Measurements from ENCODE around the gene CTF1. TPM values are rescaled to one million over a fixed set of nuclear protein-coding genes. Genes with fewer than 3 reads are reported as not detected.
A peak's percentile ranks its signal among the peaks of the same experiment; 100 is the strongest.

The CTF1 gene
- total and polyA plus RNA-seq, 10 of the 15 experiments (the other 5 are each of a cell fraction or from before 2014, with no cell fraction given) = 0.04 to 0.46 (median 0.11) TPM; not detected in 3

GRCh38 chr16:30874821-30875717 is 21.3 kb upstream of the CTF1 start (continued):
- no peak for TF ChIP-seq CUX1 (IDR thresholded peaks at IDR 0.05; ENCODE audit: insufficient replicate concordance, low read depth, low read length)
- no peak for TF ChIP-seq BCLAF1 (IDR thresholded peaks at IDR 0.05)
- TF ChIP-seq MLLT1 (IDR thresholded peaks at IDR 0.05) = no peak; the same call in 1 of the 2 replicates
- peak; percentile 93 for TF ChIP-seq POLR2AphosphoS2 (IDR thresholded peaks at IDR 0.05; ENCODE audit: low read depth, low read length)
- TF ChIP-seq PKNOX1 (IDR thresholded peaks at IDR 0.05) = no peak
- no peak for TF ChIP-seq PRDM15 (CRISPR knock-in tag; IDR thresholded peaks at IDR 0.05)
- peak; percentile 37; the same call in 1 of the 2 replicates for TF ChIP-seq ZBTB11 (CRISPR knock-in tag; IDR thresholded peaks at IDR 0.05)
- no peak for TF ChIP-seq BCL11A (IDR thresholded peaks at IDR 0.05; ENCODE audit: low read depth, low read length)

Measured in GM12878 (cell line).